GM12801 (cell line): ENCODE results near the gene SEC61B.

ENCODE experiments used
- TF ChIP-seq, protein P1 (sequence below): IDR thresholded peaks from one replicate; pipeline ENCODE4 v1.5.1; 2011; ENCODE audit warnings: control low read depth; ENCODE audit not compliant: insufficient read length; ENCODE audit errors: extremely low read depth

SEC61B gene

DNA sequence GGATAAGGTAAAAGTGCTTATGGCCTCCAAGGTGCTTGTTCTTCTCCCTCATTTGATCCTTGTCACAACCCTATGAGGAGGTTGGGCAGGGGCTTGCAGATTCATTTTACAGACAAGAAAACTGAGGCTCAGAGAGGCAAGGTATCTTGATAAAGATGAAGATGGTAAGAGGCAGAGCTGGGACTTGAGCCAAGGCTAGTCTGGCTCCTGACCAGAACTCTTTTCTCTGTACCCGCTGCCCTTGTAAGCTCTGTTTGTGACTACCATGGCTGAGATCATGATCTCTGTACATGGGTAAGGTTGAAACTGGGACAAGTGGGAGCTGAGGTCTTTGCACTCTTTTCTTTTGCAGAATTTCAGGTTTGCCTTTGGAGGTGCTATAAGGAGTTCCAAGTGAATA is 33.6 kb downstream of the SEC61B start:
- TF ChIP-seq, protein P1, sequence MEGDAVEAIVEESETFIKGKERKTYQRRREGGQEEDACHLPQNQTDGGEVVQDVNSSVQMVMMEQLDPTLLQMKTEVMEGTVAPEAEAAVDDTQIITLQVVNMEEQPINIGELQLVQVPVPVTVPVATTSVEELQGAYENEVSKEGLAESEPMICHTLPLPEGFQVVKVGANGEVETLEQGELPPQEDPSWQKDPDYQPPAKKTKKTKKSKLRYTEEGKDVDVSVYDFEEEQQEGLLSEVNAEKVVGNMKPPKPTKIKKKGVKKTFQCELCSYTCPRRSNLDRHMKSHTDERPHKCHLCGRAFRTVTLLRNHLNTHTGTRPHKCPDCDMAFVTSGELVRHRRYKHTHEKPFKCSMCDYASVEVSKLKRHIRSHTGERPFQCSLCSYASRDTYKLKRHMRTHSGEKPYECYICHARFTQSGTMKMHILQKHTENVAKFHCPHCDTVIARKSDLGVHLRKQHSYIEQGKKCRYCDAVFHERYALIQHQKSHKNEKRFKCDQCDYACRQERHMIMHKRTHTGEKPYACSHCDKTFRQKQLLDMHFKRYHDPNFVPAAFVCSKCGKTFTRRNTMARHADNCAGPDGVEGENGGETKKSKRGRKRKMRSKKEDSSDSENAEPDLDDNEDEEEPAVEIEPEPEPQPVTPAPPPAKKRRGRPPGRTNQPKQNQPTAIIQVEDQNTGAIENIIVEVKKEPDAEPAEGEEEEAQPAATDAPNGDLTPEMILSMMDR = no peak

DNA sequence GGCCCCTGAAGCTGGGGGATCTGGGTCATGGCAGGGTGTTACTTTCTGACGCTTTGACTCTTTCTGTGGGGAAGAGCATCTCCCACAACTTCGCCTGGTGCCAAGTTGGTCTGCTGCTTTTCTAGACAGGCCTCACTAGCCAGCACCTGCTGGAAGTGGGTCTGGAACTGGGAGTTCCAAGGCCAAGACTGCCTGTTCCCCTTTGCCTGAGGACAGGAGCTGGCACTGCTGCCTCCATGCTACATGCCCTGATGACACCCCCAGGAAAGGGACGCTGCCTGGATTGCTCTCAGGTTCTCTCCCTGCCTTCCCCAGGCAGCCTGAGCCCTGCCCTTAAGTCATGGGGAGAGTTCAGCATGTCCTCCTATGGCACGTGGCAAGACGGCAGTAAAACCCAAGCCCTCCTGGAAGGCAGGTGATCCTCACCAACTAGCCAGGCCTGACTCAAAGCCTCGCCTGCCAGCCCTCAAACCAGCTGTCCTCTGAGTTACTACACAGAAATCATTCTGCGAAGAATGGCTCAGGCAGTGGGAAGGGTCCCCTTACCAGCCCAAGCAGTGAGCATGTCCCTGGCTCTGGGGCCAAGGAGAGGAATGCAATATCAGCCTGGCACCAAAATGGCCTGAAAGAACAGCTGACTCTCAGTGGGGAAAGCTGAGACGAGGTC is 35.8 kb downstream of the SEC61B start:
- TF ChIP-seq, protein P1 = no peak

DNA sequence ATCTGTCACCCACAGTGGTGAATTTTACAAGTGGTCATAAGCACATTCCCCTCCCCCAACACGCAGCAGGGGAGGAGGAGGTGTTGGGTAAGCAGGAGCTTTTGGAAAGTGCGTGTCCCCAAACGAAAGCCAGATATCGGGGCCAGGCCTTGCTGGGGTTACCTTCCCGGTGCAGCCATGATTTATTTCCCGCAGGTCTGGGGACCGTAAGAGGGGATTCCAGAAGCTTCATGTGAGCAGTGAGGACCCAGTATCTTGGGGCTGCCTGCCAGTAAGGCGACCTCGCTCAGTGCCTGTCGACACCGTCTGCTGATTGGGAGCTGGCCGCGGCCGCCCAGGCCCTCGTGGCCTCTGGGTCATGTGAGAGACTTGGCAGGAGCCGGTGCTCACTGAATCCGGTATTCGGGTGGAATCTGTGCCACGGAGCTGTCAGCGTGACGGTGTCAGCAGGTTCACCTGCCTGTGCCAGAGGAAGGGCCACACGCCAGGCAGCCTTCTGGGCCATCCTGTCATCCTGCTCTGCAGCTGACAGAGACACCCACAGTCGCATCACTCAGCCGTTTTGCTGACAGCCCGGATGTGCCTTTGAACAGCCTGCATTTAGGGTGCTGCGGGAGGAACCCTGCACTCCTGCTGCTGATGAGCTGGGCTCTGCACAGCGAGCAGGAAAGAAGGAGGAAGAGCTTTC is 37.3 kb downstream of the SEC61B start:
- TF ChIP-seq, protein P1 = no peak

DNA sequence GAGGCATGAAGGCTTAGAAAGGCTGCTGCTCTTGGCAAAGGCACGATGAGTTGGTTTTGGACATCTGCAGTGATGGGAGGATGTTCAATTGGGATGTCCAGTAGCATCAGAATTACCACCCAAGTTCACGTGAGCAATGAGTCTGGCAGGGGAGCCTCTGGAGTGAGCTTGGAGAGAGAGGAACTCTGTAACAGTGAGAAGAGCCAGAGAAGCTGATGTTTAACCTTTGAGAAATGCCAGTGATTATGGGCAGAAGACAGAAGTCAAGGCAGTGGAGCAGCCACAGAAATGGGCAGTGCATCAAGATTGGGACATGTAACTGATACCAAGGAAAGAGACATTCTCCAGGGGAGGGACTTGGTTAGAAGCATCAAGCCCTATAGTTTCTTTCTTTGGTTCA is 39.8 kb downstream of the SEC61B start:
- TF ChIP-seq, protein P1 = no peak

DNA sequence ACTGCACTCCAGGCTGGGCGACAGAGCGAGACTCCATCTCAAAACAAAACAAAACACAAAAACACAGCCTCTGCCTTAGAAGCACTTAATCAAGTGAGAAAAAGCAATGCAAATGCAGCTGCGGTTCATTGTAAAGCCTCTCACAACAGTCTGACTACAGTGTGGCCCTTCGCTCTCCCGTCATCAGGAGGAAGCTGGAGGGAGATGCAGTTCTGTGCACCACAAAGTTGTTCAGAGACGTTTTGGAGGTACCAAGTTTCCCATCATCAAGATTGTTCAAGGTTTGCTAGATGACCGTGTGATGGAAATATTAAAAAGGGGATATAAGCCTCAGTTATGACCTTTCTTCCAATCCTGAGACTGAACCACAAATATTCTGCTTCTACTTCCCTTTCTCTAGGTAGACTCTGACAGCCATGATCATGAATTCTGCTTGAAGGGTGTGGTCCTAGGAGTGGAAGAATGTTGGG is 40.9 kb downstream of the SEC61B start:
- TF ChIP-seq, protein P1 = no peak

DNA sequence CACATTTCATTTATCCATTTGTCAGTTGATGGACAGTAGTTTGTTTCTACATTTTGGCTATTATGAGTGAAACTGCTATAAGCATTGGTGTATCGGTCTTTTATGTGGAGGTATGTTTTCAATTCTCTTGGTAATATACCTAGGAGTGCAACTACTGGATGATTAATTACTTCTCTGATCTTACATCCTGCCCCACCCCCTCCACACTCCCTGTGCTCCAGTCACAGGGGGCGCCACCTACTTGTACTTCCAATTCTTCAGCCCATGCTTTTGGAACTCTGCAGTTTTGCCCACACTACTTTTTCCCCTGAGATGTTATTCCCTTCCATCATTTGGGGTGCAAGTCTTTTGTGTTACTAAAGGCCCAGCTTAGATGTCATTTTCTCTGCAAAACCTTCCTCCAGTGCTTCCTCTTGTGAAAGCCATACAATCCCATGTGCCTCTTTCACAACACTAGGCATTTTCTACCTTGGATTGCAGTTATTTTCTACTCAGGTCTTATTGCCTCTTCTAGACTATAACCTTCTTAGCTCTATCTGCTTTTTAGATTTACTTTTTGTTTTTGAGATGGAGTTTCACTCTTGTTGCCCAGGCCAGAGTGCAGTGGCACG is 42.1 kb downstream of the SEC61B start:
- TF ChIP-seq, protein P1 = no peak

DNA sequence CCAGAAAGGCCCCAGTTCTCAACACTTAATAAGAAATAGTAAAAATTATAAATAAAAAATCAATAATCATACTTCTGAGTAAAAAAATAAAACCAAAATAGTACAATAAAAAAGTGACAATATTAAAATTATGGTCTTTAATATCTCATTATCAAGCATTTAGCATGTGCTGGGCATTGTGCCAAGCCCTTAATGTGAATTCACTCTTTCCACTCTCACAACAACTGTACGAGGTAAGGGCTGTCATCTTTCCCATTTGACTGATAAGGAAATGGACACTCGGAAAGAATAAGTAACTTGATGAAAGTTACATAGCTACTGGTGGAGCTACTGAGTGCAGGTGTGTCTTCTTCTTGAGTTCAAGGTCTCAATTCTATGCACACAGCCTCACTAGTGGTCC is 43.6 kb downstream of the SEC61B start:
- TF ChIP-seq, protein P1 = no peak
